ENCODE data around the gene DECR2. TPM values are rescaled to one million over a fixed set of nuclear protein-coding genes. Genes with fewer than 3 reads are reported as not detected.

The DECR2 gene
- total and polyA plus RNA-seq, 9 of the 15 experiments (the other 6 are each of a cell fraction or from before 2014, with no cell fraction given): 1.0 to 31.9 (median 10.3) TPM

- TF ChIP-seq ZNF655 (CRISPR knock-in tag; IDR thresholded peaks at IDR 0.05): no peak
- no peak for TF ChIP-seq ZNF57 (CRISPR knock-in tag; IDR thresholded peaks at IDR 0.05)
- TF ChIP-seq MNT (conservative IDR thresholded peaks at IDR 0.05): peak; percentile 47 to 75; a peak in 2 of 4 replicates
- TF ChIP-seq ZHX1 (conservative IDR thresholded peaks at IDR 0.05; ENCODE audit: low read length): no peak
- no peak for TF ChIP-seq TEAD2 (tag; IDR thresholded peaks at IDR 0.05)
- no peak for TF ChIP-seq MAFG (tag; conservative IDR thresholded peaks at IDR 0.05)
- no peak for TF ChIP-seq ASH1L (IDR thresholded peaks at IDR 0.05; ENCODE audit: borderline replicate concordance, low read depth, partially characterized antibody)
- no peak for TF ChIP-seq RCOR1 (IDR thresholded peaks at IDR 0.05; ENCODE audit: borderline replicate concordance in 1 of 2, low read depth in 2 of 2, low read length in 2 of 2)
- no peak for TF ChIP-seq ZNF282 (CRISPR knock-in tag; IDR thresholded peaks at IDR 0.05)
- no peak for TF ChIP-seq OTX1 (CRISPR knock-in tag; IDR thresholded peaks at IDR 0.05)
- TF ChIP-seq ZFX (CRISPR knock-in tag; IDR thresholded peaks at IDR 0.05): 0 out of 2 replicates have a peak, but pooled peaks have one; percentile 23
- peak; percentile 70; the same call in 1 of the 2 replicates for TF ChIP-seq ARID4B (CRISPR knock-in tag; IDR thresholded peaks at IDR 0.05)
- no peak for TF ChIP-seq NFRKB (IDR thresholded peaks at IDR 0.05; ENCODE audit: low read depth)
- TF ChIP-seq DLX4 (CRISPR knock-in tag; IDR thresholded peaks at IDR 0.05): no peak
- 0 out of 2 replicates have a peak, but pooled peaks have one; percentile 3 for TF ChIP-seq SMC3 (conservative IDR thresholded peaks at IDR 0.05; ENCODE audit: insufficient read depth, low read depth, low read length)
- TF ChIP-seq GATA2 (CRISPR knock-in tag; IDR thresholded peaks at IDR 0.05): no peak
- TF ChIP-seq HNRNPUL1 (IDR thresholded peaks at IDR 0.05; ENCODE audit: low read length): no peak
- no peak for TF ChIP-seq RBM15 (IDR thresholded peaks at IDR 0.05; ENCODE audit: insufficient read depth, low read length)
Observed at GRCh38 chr16:369275-369865, 32.3 kb upstream of the DECR2 start (continued).

Measured in K562 (cell line).